ENCODE measurements around the gene TSR3.

TSR3 gene

DNA sequence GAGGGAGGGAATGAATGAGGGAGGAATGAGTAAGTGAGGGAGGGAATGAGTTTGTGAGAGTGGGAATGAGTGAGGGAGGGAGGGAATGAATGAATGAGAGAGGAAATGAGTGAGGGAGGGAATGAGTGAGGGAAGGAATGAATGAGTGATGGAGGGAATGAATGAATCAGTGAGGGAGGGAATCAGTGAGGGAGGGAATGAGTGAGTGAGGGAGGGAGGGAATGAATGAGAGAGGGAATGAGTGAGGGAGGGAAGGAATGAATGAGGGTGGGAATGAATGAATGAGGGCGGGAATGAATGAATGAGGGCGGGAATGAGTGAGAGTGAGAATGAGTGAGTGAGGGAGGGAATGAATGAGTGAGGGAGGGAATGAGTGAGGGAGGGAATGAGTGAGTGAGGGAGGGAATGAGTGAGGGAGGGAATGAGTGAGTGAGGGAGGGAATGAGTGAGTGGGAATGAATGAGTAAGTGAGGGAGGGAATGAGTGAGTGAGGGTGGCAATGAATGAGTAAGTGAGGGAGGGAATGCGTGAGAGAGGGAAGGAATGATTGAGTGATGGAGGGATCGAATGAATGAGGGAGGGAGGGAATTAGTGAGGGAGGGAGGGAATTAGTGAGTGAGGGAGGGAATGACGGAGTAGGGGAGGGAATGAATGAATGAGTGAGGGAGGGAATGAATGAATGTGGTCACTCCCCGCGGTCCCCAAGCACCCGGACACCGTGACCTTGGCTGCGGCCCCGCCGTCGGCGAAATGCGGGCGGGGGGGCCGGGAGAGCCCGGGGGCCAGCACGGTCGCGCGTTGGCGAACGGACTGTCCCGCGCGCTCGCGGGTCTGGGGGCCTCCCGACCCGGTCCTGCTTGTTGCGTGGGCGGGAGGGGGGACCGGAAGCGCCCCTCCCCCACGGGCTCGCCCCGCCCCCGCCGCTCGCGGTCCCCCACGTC lies 43.4 kb downstream of the TSR3 start:
- Histone ChIP-seq H3K36me3 (ENCODE audit: control insufficient read depth, insufficient read depth, low read length) (0 out of 2 replicates have a peak, but pooled peaks cover 4% of the 10 kb centered on the region), H3K27me3 (ENCODE audit: control insufficient read depth, insufficient read depth, low read length) (no peaks in the 10 kb centered on the region), H3K27ac (ENCODE audit: low read length) (no peak overlapping the region), H3K9me3 (ENCODE audit: control insufficient read depth, insufficient read depth, low read length) (no peaks in the 10 kb centered on the region), H3K4me1 (ENCODE audit: control insufficient read depth, insufficient read depth, low read length) (peaks cover 4% of the 10 kb centered on the region; the same call in 1 of the 2 replicates), H3K4me3 (ENCODE audit: low read length) (peak overlapping the region; percentile 94; the same call in 1 of the 2 replicates)
- 100% methylated on average over 5 of the region's 43 CpGs for WGBS (ENCODE audit: insufficient coverage, insufficient read length)
- DNase-seq (ENCODE audit: low read depth, low spot score), result no peak

DNA sequence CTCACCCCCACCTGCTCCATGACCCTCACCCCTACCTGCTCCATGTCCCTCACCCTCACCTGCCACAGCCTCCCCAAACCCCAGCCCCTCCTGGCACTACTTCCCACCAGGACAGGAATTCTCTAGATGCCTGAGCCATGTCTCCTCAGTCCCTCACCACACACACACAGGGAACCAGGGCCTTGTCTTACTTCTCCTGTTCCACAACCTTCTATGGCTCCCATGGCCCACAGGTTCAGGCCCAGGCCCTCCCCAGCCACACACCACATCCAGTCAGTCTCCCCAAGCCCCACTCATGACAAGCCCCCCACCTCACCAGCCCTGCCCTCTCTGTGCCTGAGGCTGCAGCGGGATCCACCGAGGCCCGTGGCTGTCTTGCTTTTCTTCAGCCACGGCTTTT lies 45.3 kb downstream of the TSR3 start:
- Histone ChIP-seq H3K4me3 (ENCODE audit: low read length) (no peak overlapping the region), H3K27ac (ENCODE audit: low read length) (no peak overlapping the region), H3K9me3 (ENCODE audit: control insufficient read depth, insufficient read depth, low read length) (no peaks in the 10 kb centered on the region), H3K4me1 (ENCODE audit: control insufficient read depth, insufficient read depth, low read length) (peaks cover 3% of the 10 kb centered on the region; the same call in 1 of the 2 replicates), H3K27me3 (ENCODE audit: control insufficient read depth, insufficient read depth, low read length) (no peaks in the 10 kb centered on the region), H3K36me3 (ENCODE audit: control insufficient read depth, insufficient read depth, low read length) (no peaks in the 10 kb centered on the region)
- DNase-seq (ENCODE audit: low read depth, low spot score), result no peak
- WGBS (ENCODE audit: insufficient coverage, insufficient read length), result no CpG with 5 or more reads among the region's 4 CpGs

DNA sequence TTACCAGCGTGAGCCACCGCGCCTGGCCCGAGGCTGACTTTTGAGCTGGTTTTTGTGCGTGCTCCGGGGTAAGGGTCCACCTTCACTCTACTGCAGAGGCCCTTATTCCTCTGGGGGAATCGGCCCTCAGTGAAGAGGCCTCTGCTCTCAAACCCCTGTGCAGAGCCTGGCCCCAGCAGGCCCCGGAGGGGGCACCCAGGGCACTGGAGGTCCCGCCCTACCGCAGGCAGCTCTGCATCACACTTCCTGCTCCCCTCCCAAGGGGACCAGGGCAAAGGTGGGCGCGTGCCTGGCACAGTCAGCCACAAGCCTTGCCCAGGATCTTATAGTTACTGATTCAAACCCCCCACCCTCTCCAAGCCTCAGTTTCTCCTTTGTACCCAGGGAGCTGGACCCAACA lies 45.9 kb downstream of the TSR3 start:
- Histone ChIP-seq H3K9me3 (ENCODE audit: control insufficient read depth, insufficient read depth, low read length) (no peaks in the 10 kb centered on the region), H3K27ac (ENCODE audit: low read length) (no peak overlapping the region), H3K4me1 (ENCODE audit: control insufficient read depth, insufficient read depth, low read length) (peaks cover 1% of the 10 kb centered on the region; the same call in 1 of the 2 replicates), H3K36me3 (ENCODE audit: control insufficient read depth, insufficient read depth, low read length) (no peaks in the 10 kb centered on the region), H3K4me3 (ENCODE audit: low read length) (no peak overlapping the region), H3K27me3 (ENCODE audit: control insufficient read depth, insufficient read depth, low read length) (no peaks in the 10 kb centered on the region)
- WGBS (ENCODE audit: insufficient coverage, insufficient read length), result no CpG with 5 or more reads among the region's 12 CpGs
- DNase-seq (ENCODE audit: low read depth, low spot score), result no peak

DNA sequence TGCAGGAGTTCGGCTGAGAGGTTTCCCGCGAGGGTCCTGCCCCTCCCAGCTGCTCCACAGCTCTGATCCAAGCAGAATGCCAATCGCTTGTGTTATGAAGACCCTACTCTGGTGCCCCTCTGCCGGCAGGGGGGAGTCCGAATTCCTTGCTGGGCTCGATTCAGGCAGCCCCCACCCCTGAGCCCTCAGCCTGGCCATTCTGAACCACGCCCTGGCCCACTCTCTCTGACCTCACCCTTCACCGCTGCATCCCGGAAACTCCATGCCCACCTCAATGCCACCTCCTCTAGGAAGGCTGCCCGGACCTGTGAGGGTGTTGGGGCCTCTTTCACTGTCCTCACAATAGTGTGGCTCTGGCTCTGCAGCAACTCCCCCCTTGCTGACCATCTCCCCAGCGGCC lies 50.1 kb downstream of the TSR3 start:
- no CpG with 5 or more reads among the region's 12 CpGs for WGBS (ENCODE audit: insufficient coverage, insufficient read length)

DNA sequence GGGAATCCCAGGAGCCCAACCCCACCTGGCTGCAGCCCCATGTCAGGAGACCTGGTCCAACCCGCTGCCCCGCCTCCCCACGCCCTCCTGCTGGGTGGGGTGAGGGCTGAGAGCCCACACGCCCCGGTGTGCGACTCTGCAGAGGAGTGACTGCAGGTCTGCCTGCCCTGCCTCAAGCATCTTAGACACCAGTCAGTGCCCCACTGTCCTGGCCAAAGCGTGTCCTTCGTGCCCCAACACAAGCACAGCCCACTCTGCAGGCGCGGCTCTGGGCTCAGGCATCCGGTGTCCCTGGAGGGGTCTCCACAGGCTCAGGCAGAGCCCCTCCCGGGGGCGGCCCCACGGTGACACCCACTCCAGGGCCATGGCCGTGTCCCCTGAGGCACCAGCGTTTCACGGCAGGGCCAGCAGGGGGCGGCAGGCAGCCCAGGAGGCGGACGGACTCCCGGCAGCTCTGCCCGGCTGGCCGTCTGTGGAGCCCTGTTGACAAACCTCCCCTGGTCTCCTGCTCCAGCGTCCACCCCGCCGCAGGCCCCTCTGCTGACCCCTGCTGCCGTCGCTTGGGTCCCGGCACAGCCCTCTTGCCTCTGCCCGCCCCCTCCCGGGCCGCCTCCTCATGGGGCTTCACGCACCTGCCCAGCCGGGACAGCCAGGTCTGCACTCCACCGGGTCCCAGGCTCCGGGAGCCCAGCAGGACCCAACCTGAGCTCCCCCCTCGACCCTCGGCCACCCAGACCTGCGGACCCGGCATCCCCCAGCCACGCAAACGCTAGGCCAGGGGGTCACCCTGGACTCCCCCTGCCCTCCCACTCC lies 50.8 kb downstream of the TSR3 start:
- Histone ChIP-seq H3K4me1 (ENCODE audit: control insufficient read depth, insufficient read depth, low read length) (peaks cover 3% of the 10 kb centered on the region), H3K36me3 (ENCODE audit: control insufficient read depth, insufficient read depth, low read length) (no peaks in the 10 kb centered on the region), H3K4me3 (ENCODE audit: low read length) (no peak overlapping the region), H3K27me3 (ENCODE audit: control insufficient read depth, insufficient read depth, low read length) (no peaks in the 10 kb centered on the region), H3K9me3 (ENCODE audit: control insufficient read depth, insufficient read depth, low read length) (no peaks in the 10 kb centered on the region), H3K27ac (ENCODE audit: low read length) (no peak overlapping the region)
- no peak for DNase-seq (ENCODE audit: low read depth, low spot score)
- no CpG with 5 or more reads among the region's 42 CpGs for WGBS (ENCODE audit: insufficient coverage, insufficient read length)

More for the DNA sequence above, 50.1 kb downstream of the TSR3 start:
- H3K4me1 ChIP-seq (ENCODE audit: control insufficient read depth, insufficient read depth, low read length), result peaks cover 3% of the 10 kb centered on the region
- H3K36me3 ChIP-seq (ENCODE audit: control insufficient read depth, insufficient read depth, low read length), result no peaks in the 10 kb centered on the region
- H3K27me3 ChIP-seq (ENCODE audit: control insufficient read depth, insufficient read depth, low read length), result no peaks in the 10 kb centered on the region
- no peak overlapping the region for H3K27ac ChIP-seq (ENCODE audit: low read length)
- no peaks in the 10 kb centered on the region for H3K9me3 ChIP-seq (ENCODE audit: control insufficient read depth, insufficient read depth, low read length)
- no peak for DNase-seq (ENCODE audit: low read depth, low spot score)
- H3K4me3 ChIP-seq (ENCODE audit: low read length), result no peak overlapping the region

DNA sequence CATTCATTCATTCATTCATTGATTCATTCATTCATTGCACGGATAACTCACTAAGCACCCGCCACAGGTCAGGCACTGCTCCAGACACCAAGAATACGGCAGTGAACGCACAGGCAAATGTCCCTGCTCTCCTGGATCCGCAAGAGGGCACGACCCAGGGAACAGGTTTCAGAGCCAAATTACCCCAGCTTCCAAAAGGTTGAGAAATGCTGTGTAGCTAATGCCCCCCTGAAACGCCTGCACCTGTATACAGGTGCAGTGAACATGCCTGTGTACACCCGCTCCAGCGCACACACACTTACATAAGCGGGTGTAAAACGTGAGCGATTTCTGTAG lies 51.8 kb downstream of the TSR3 start:
- Histone ChIP-seq H3K36me3 (ENCODE audit: control insufficient read depth, insufficient read depth, low read length) (no peaks in the 10 kb centered on the region), H3K9me3 (ENCODE audit: control insufficient read depth, insufficient read depth, low read length) (no peaks in the 10 kb centered on the region), H3K4me3 (ENCODE audit: low read length) (no peak overlapping the region), H3K4me1 (ENCODE audit: control insufficient read depth, insufficient read depth, low read length) (peaks cover 3% of the 10 kb centered on the region), H3K27me3 (ENCODE audit: control insufficient read depth, insufficient read depth, low read length) (no peaks in the 10 kb centered on the region), H3K27ac (ENCODE audit: low read length) (no peak overlapping the region)
- no peak for DNase-seq (ENCODE audit: low read depth, low spot score)
- WGBS (ENCODE audit: insufficient coverage, insufficient read length), result no CpG with 5 or more reads among the region's 12 CpGs
